ENCODE measurements around the gene MSANTD3. TPM values are rescaled to one million over a fixed set of nuclear protein-coding genes. Genes with fewer than 3 reads are reported as not detected.

MSANTD3 gene
- total and polyA plus RNA-seq, 2 experiments from 2014 or later = 19.7 to 34.5 TPM

DNA sequence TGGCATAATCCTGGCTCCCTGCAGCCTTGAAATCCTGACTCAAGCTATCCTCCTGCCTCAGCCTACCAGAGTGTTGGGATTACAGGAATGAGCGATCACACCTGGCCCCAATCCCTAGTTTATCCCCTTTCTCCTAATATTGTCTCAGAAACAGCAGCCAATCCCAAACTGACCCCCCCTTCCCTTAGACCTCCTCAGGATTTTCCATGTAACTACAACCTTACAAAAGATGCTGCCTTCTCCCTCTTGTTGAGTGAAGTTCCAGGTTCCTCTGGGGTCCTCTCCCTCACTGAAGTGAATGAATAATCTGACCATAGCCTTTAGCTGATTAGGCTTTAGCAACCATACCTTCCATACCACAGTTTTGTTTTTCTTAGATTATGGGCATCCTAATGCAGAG is 25.9 kb upstream of the MSANTD3 start:
- no peaks in the 10 kb centered on the region for H3K79me2 ChIP-seq (replicated peaks; ENCODE audit: insufficient read depth)
- peak overlapping the region; percentile 56; the same call in 1 of the 2 replicates for H2AFZ ChIP-seq
- H3K4me3 ChIP-seq = no peak overlapping the region
- H3K27ac Mint-ChIP-seq = no peak overlapping the region
- H3F3A ChIP-seq (replicated peaks; ENCODE audit: low read depth) = 0 out of 2 replicates have a peak, but pooled peaks cover 3% of the 10 kb centered on the region
- DNase-seq (ENCODE audit: low spot score) (peak; percentile 47), ATAC-seq (peak; percentile 46; the same call in 1 of the 3 replicates)
- no peak overlapping the region for H3K27ac ChIP-seq (ENCODE audit: low read depth)
- H3K4me2 ChIP-seq = no peak overlapping the region
- H4K20me1 ChIP-seq (replicated peaks; ENCODE audit: insufficient read depth) = no peaks in the 10 kb centered on the region
- peaks cover 11% of the 10 kb centered on the region; the same call in 1 of the 2 replicates for H3K4me1 ChIP-seq (ENCODE audit: insufficient read depth)
- H3K4me3 Mint-ChIP-seq = no peak overlapping the region
- H3K27me3 Mint-ChIP-seq (ENCODE audit: insufficient read depth, low read depth, poor library complexity) = peaks cover 4% of the 10 kb centered on the region
- peaks cover 6% of the 10 kb centered on the region for H3K9me3 Mint-ChIP-seq
- H3K27me3 ChIP-seq (ENCODE audit: insufficient read depth) = no peaks in the 10 kb centered on the region
- H3K4me1 Mint-ChIP-seq = peaks cover 10% of the 10 kb centered on the region; the same call in 2 of the 3 replicates
- H3K36me3 Mint-ChIP-seq (ENCODE audit: low read depth) = no peaks in the 10 kb centered on the region; the same call in 2 of the 3 replicates
- no peak for TF ChIP-seq EZH2 (IDR thresholded peaks at IDR 0.05; ENCODE audit: low read depth, unreplicated experiment)
- peak in 1 of 2 experiments; percentile 20; a peak in 1 of 4 replicates for TF ChIP-seq CTCF (conservative IDR thresholded peaks at IDR 0.05; ENCODE audit: low read depth in 2 of 2)
- no peak for TF ChIP-seq ZNF331 (CRISPR knock-in tag; IDR thresholded peaks at IDR 0.05; ENCODE audit: low read depth)
- no peak for TF ChIP-seq REST (IDR thresholded peaks at IDR 0.05; ENCODE audit: unreplicated experiment)
- no peaks in the 10 kb centered on the region for H3K36me3 ChIP-seq (ENCODE audit: insufficient read depth)
- no peaks in the 10 kb centered on the region for H3K9me2 ChIP-seq (ENCODE audit: insufficient read depth)

DNA sequence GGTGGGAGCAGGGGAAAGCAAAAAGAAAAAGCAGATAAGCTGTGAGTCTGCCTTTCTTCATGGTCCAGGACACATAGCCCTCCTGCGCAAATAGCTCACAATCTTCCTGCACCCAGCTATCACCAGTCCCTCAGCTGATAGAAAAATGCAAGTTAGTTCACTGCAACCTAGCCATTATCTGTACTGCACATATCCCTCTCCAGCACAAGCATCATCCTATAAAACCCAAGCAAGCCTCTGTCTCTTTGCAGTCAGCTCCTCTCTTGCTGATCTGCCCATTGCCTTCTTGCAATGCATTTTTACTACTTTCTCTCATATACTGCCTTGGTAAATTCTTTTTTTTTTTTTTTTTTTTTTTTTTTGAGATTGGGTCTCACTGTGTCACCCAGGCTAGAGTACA is 20.0 kb upstream of the MSANTD3 start:
- DNase-seq (ENCODE audit: low spot score) (no peak), ATAC-seq (no peak)
- no peaks in the 10 kb centered on the region for H4K20me1 ChIP-seq (replicated peaks; ENCODE audit: insufficient read depth)
- H3K4me2 ChIP-seq = no peak overlapping the region
- peaks cover 6% of the 10 kb centered on the region for H3K4me1 Mint-ChIP-seq
- peaks cover 8% of the 10 kb centered on the region for H3K27me3 Mint-ChIP-seq (ENCODE audit: insufficient read depth, low read depth, poor library complexity)
- peaks cover 6% of the 10 kb centered on the region; the same call in 1 of the 2 replicates for H3K4me1 ChIP-seq (ENCODE audit: insufficient read depth)
- peaks cover 8% of the 10 kb centered on the region; the same call in 2 of the 3 replicates for H3K36me3 Mint-ChIP-seq (ENCODE audit: low read depth)
- H3K27ac Mint-ChIP-seq = no peak overlapping the region
- H3K36me3 ChIP-seq (ENCODE audit: insufficient read depth) = no peaks in the 10 kb centered on the region
- H3K79me2 ChIP-seq (replicated peaks; ENCODE audit: insufficient read depth) = no peaks in the 10 kb centered on the region
- no peaks in the 10 kb centered on the region for H3K27me3 ChIP-seq (ENCODE audit: insufficient read depth)
- H3K9me2 ChIP-seq (ENCODE audit: insufficient read depth) = 0 out of 2 replicates have a peak, but pooled peaks cover 2% of the 10 kb centered on the region
- no peak overlapping the region for H2AFZ ChIP-seq
- no peak overlapping the region for H3K27ac ChIP-seq (ENCODE audit: low read depth)
- peaks cover 23% of the 10 kb centered on the region for H3K9me3 Mint-ChIP-seq
- 0 out of 2 replicates have a peak, but pooled peaks cover 3% of the 10 kb centered on the region for H3F3A ChIP-seq (replicated peaks; ENCODE audit: low read depth)
- no peak overlapping the region for H3K4me3 ChIP-seq
- H3K4me3 Mint-ChIP-seq = no peak overlapping the region
- no peak for TF ChIP-seq ETS1 (IDR thresholded peaks at IDR 0.05)
- TF ChIP-seq, protein P1, sequence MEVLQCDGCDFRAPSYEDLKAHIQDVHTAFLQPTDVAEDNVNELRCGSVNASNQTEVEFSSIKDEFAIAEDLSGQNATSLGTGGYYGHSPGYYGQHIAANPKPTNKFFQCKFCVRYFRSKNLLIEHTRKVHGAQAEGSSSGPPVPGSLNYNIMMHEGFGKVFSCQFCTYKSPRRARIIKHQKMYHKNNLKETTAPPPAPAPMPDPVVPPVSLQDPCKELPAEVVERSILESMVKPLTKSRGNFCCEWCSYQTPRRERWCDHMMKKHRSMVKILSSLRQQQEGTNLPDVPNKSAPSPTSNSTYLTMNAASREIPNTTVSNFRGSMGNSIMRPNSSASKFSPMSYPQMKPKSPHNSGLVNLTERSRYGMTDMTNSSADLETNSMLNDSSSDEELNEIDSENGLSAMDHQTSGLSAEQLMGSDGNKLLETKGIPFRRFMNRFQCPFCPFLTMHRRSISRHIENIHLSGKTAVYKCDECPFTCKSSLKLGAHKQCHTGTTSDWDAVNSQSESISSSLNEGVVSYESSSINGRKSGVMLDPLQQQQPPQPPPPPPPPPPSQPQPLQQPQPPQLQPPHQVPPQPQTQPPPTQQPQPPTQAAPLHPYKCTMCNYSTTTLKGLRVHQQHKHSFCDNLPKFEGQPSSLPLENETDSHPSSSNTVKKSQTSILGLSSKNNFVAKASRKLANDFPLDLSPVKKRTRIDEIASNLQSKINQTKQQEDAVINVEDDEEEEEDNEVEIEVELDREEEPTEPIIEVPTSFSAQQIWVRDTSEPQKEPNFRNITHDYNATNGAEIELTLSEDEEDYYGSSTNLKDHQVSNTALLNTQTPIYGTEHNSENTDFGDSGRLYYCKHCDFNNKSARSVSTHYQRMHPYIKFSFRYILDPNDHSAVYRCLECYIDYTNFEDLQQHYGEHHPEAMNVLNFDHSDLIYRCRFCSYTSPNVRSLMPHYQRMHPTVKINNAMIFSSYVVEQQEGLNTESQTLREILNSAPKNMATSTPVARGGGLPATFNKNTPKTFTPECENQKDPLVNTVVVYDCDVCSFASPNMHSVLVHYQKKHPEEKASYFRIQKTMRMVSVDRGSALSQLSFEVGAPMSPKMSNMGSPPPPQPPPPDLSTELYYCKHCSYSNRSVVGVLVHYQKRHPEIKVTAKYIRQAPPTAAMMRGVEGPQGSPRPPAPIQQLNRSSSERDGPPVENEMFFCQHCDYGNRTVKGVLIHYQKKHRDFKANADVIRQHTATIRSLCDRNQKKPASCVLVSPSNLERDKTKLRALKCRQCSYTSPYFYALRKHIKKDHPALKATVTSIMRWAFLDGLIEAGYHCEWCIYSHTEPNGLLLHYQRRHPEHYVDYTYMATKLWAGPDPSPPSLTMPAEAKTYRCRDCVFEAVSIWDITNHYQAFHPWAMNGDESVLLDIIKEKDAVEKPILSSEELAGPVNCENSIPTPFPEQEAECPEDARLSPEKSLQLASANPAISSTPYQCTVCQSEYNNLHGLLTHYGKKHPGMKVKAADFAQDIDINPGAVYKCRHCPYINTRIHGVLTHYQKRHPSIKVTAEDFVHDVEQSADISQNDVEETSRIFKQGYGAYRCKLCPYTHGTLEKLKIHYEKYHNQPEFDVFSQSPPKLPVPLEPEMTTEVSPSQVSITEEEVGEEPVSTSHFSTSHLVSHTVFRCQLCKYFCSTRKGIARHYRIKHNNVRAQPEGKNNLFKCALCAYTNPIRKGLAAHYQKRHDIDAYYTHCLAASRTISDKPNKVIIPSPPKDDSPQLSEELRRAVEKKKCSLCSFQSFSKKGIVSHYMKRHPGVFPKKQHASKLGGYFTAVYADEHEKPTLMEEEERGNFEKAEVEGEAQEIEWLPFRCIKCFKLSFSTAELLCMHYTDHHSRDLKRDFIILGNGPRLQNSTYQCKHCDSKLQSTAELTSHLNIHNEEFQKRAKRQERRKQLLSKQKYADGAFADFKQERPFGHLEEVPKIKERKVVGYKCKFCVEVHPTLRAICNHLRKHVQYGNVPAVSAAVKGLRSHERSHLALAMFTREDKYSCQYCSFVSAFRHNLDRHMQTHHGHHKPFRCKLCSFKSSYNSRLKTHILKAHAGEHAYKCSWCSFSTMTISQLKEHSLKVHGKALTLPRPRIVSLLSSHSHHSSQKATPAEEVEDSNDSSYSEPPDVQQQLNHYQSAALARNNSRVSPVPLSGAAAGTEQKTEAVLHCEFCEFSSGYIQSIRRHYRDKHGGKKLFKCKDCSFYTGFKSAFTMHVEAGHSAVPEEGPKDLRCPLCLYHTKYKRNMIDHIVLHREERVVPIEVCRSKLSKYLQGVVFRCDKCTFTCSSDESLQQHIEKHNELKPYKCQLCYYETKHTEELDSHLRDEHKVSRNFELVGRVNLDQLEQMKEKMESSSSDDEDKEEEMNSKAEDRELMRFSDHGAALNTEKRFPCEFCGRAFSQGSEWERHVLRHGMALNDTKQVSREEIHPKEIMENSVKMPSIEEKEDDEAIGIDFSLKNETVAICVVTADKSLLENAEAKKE (CRISPR knock-in tag; IDR thresholded peaks at IDR 0.05) = no peak
- TF ChIP-seq ZNF114 (CRISPR knock-in tag; IDR thresholded peaks at IDR 0.05) = no peak
- no peak for TF ChIP-seq STAT1 (IDR thresholded peaks at IDR 0.05; ENCODE audit: unreplicated experiment)
- TF ChIP-seq POLR2AphosphoS5 (IDR thresholded peaks at IDR 0.05; ENCODE audit: low read depth) = no peak

All from GM23338 (cell line).